SIG-M5 treated with dmso at 0.1 percent for 504 hours (cell line): ENCODE measurements around the gene NPBWR2.
A peak's percentile ranks its signal among the peaks of the same experiment; 100 is the strongest.

ENCODE experiments used
- DNase-seq: peaks from one replicate; lab custom pipeline; 2025; ENCODE audit not compliant: unreplicated experiment; lab: John Stamatoyannopoulos, UW

The NPBWR2 gene

GRCh38 chr20:64106981-64107735, at the start of gene NPBWR2:
TSS of gene NPBWR2 (minus strand) at chr20:64107565. CDS start at chr20:64106831, 734 bp downstream.
- peak; percentile 19 for DNase-seq

GRCh38 chr20:64156136-64156885, 48.9 kb upstream of the NPBWR2 start:
- no peak for DNase-seq

- no peak for DNase-seq
Observed at GRCh38 chr20:64155258-64156135, 48.1 kb upstream of the NPBWR2 start.

GRCh38 chr20:64154590-64155257, 47.4 kb upstream of the NPBWR2 start:
- DNase-seq = no peak

- DNase-seq = no peak
Observed at GRCh38 chr20:64153861-64154589, 46.7 kb upstream of the NPBWR2 start.

- DNase-seq = no peak
Observed at GRCh38 chr20:64153410-64153809, 46.0 kb upstream of the NPBWR2 start.

GRCh38 chr20:64152906-64153305, 45.5 kb upstream of the NPBWR2 start:
- no peak for DNase-seq

GRCh38 chr20:64151633-64152530, 44.5 kb upstream of the NPBWR2 start:
- DNase-seq = no peak

GRCh38 chr20:64150756-64151632, 43.6 kb upstream of the NPBWR2 start:
- no peak for DNase-seq

- DNase-seq = no peak
Observed at GRCh38 chr20:64149809-64150560, 42.6 kb upstream of the NPBWR2 start.

GRCh38 chr20:64149141-64149540, 41.8 kb upstream of the NPBWR2 start:
- DNase-seq = no peak

GRCh38 chr20:64148581-64148980, 41.2 kb upstream of the NPBWR2 start:
- no peak for DNase-seq

- DNase-seq = no peak
Observed at GRCh38 chr20:64146936-64147477, 39.6 kb upstream of the NPBWR2 start.

- no peak for DNase-seq
Observed at GRCh38 chr20:64146301-64146935, 39.1 kb upstream of the NPBWR2 start.

- DNase-seq = no peak
Observed at GRCh38 chr20:64145458-64146300, 38.3 kb upstream of the NPBWR2 start.
